GM19455 (cell line): ENCODE measurements around the gene ACVRL1.

ENCODE experiments used
- ATAC-seq: cut with Tn5 transposase; IDR thresholded peaks from one replicate; pipeline ENCODE4 v1.9.1; 2021; ENCODE audit not compliant: unreplicated experiment

Gene ACVRL1

GRCh38 chr12:51907083-51907855 lies at the start of gene ACVRL1:
ACVRL1 (plus strand) TSS chr12:51907504; CDS start chr12:51912475, 4,971 bp downstream.
- no peak for ATAC-seq

- no peak for ATAC-seq
These were observed 46.3 kb upstream of the ACVRL1 start for GRCh38 chr12:51860986-51861385.

GRCh38 chr12:51862947-51863346 lies 44.4 kb upstream of the ACVRL1 start:
- no peak for ATAC-seq

- no peak for ATAC-seq
These were observed 43.9 kb upstream of the ACVRL1 start for GRCh38 chr12:51863363-51863932.

- ATAC-seq: no peak
These were observed 43.1 kb upstream of the ACVRL1 start for GRCh38 chr12:51863933-51864832.

- ATAC-seq: no peak
These were observed 42.3 kb upstream of the ACVRL1 start for GRCh38 chr12:51864833-51865670.

- ATAC-seq: no peak
These were observed 41.5 kb upstream of the ACVRL1 start for GRCh38 chr12:51865757-51866270.

- no peak for ATAC-seq
These were observed 41.0 kb upstream of the ACVRL1 start for GRCh38 chr12:51866324-51866723.

- ATAC-seq: no peak
These were observed 40.5 kb upstream of the ACVRL1 start for GRCh38 chr12:51866762-51867161.

GRCh38 chr12:51867371-51867770 lies 39.9 kb upstream of the ACVRL1 start:
- ATAC-seq: no peak

GRCh38 chr12:51867796-51868428 lies 39.4 kb upstream of the ACVRL1 start:
- ATAC-seq: no peak

GRCh38 chr12:51868821-51869495 lies 38.3 kb upstream of the ACVRL1 start:
- no peak for ATAC-seq

- no peak for ATAC-seq
These were observed 37.8 kb upstream of the ACVRL1 start for GRCh38 chr12:51869496-51869865.

- ATAC-seq: no peak
These were observed 37.4 kb upstream of the ACVRL1 start for GRCh38 chr12:51869931-51870330.

- no peak for ATAC-seq
These were observed 36.8 kb upstream of the ACVRL1 start for GRCh38 chr12:51870504-51870903.

- no peak for ATAC-seq
These were observed 36.2 kb upstream of the ACVRL1 start for GRCh38 chr12:51871126-51871525.

GRCh38 chr12:51871918-51872688 lies 35.2 kb upstream of the ACVRL1 start:
- no peak for ATAC-seq

GRCh38 chr12:51872689-51872981 lies 34.7 kb upstream of the ACVRL1 start:
- no peak for ATAC-seq
